Fibroblast of pulmonary artery (primary cell): Measurements from ENCODE around the gene PTPRN2.

Experiments
- DNase-seq: peaks from one replicate; pipeline ENCODE4 v3.0.0-alpha.2; 2010; ENCODE audit warnings: low read depth
- H3K4me3 ChIP-seq: replicated peaks from 2 replicates; pipeline ENCODE4 v1.5.1; 2011; ENCODE audit warnings: low read depth, mild to moderate bottlenecking, control low read depth, low read length, moderate library complexity
- CTCF ChIP-seq: IDR thresholded peaks from 2 replicates; pipeline ENCODE4 v1.5.1; 2011; ENCODE audit warnings: mild to moderate bottlenecking, control low read depth, low read length, inconsistent platforms; ENCODE audit errors: missing control alignments

The PTPRN2 gene

GRCh38 chr7:158372400-158373342, 215.0 kb downstream of the PTPRN2 start:
- TF ChIP-seq CTCF, result no peak
- DNase-seq, result no peak
- no peak overlapping the region for H3K4me3 ChIP-seq

- H3K4me3 ChIP-seq, result no peak overlapping the region
- no peak for TF ChIP-seq CTCF
- no peak for DNase-seq
These were observed 215.8 kb downstream of the PTPRN2 start for GRCh38 chr7:158371856-158372255.

- H3K4me3 ChIP-seq, result no peak overlapping the region
- DNase-seq, result no peak
These were observed 217.8 kb downstream of the PTPRN2 start for GRCh38 chr7:158369866-158370265.

GRCh38 chr7:158369290-158369689, 218.3 kb downstream of the PTPRN2 start:
- no peak for TF ChIP-seq CTCF
- DNase-seq, result no peak
- no peak overlapping the region for H3K4me3 ChIP-seq

More at GRCh38 chr7:158369866-158370265, 217.8 kb downstream of the PTPRN2 start:
- no peak for TF ChIP-seq CTCF

GRCh38 chr7:158368449-158368848, 219.2 kb downstream of the PTPRN2 start:
- DNase-seq, result no peak
- no peak for TF ChIP-seq CTCF

GRCh38 chr7:158367634-158367982, 220.0 kb downstream of the PTPRN2 start:
- DNase-seq, result no peak
- no peak overlapping the region for H3K4me3 ChIP-seq
- TF ChIP-seq CTCF, result no peak

More at GRCh38 chr7:158368449-158368848, 219.2 kb downstream of the PTPRN2 start:
- H3K4me3 ChIP-seq, result no peak overlapping the region
